GOT3 (cell line): ENCODE data around the gene SLCO3A1.

Source experiments
- DNase-seq: peaks from one replicate; lab custom pipeline; 2025; ENCODE audit warnings: mixed read lengths; lab: John Stamatoyannopoulos, UW

SLCO3A1 gene

DNA sequence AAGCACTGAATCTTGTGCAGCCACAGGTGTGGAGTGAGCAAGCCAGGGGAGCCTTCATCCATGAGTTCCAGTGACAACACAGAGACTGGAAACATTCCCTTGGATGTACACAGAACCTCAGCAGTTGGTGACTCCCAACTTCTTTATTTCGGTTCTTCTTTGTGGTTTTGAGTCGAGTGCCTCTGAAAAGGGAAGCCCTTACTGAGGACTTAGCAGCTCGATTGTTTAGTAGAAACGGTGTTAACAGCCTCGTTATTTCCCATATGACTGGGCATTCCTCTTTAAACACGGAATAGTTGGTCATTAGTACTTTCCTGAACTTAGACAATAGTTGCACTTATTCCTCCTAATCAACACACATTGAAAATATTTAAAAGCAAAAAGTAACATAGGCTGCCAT is 7.7 kb downstream of the SLCO3A1 start:
- no peak for DNase-seq

DNA sequence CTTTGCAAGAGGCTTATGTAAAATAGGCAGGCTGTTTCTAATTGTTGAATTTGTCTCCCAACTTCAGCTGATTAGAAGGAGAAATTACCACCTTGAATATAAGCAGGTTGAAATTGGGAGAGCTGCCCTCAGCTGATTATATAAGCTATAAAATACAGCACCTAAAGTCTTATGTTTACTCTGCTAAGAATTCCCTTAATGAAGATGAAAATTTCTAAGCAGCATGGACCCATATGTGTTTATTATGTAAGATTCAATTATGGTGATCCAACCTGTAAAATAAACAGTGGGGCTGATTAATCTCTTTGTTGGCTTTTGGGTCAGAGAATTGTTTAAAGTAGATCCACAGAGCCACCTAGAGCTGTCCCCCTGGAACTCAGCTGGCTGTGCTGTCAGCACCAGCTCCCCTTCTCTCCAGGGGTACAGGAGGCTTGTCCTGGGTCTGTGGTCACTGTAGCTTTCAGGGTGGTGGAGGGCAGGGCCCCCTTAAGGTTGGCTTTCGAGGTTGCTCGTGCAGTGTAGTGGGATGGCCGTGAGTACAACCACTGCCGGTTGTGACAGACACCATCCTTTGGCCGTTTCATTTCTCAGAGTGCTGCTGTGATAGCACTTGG is 9.5 kb downstream of the SLCO3A1 start:
- DNase-seq: no peak

DNA sequence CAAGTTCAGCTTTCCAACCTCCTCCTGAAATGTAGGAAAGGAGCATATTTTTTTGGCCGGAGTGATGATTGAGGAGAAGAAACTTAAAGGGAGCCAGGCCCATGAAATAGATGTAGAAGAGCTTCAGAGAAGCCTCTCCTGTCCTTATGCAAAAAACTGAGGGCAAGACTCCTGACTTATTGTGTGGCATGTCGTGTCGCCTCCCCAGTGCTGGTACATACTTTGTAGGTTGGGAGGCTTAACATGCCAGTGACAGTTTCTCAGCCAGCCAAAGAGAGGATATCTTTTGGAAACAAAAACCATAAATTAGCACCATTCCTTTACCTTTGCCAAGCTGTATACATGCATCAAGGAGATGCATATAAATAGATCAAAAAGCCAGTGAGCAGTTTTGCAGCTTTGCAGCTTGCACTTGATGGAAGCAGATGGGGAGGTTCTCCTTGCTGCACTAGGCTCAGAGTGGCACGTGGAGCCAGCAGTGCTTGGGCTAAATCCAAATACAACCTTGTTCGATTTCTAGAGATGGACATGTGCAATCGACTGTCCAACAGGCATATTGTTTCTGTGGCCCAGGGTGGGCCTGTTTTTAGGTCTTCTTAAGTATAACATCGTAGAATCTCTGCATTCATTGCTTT is 10.2 kb downstream of the SLCO3A1 start:
- no peak for DNase-seq

DNA sequence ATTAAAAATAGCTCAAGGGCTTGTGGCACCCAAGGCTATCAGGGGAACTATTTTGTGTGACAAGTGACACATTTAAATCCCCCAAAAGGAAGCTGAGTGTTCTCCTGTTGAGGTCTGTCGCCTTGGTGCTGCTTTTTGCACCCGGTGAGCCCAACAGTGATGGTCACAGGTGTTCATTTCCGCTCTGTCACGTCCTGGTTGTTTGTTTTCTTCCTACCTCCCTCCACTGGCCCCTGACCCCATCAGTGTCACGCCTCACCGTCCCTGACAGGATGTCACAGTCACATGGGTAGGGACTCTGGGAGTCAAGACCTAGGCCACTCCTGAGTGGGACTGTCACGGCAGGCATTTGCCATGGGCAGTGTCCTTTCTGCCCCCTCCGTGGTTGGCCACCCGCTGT is 11.2 kb downstream of the SLCO3A1 start:
- DNase-seq: no peak

DNA sequence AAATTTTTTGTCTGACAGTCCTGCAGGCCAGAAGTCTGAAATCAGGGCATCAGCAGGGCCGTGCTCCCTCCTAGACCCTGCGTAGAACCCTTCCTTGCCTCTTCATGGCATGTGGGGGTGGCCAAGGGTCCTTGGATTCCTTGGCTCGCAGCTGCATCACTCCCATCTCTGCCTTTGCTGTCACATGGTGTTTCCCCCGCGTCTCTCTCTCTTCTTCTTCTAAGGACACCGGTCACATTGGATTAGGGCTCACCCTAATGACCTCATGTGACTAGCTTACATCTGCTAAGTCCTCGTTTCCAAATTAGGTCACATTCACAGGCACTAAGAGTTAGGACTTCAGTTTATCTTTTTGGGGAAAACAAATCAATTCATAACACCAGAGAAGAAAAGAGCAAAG is 12.0 kb downstream of the SLCO3A1 start:
- no peak for DNase-seq

DNA sequence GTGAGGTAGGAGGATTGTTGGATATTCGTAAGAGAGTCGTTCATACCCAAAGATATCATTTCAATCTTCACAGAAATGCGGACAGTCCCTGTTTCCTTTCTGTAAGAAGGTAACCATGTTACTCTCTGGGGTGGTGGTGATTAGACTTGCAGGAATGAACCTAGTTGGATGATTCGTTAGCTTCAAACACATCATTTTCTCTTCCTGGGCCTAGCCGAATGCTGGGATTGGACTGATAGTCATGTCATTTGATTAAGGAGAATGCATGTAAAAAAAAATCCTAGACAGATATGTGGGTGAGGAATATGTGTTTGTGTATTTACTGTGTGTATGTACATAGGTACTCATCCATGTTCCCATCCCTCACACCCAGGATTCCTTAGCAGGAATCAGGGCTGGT is 12.4 kb downstream of the SLCO3A1 start:
- no peak for DNase-seq

DNA sequence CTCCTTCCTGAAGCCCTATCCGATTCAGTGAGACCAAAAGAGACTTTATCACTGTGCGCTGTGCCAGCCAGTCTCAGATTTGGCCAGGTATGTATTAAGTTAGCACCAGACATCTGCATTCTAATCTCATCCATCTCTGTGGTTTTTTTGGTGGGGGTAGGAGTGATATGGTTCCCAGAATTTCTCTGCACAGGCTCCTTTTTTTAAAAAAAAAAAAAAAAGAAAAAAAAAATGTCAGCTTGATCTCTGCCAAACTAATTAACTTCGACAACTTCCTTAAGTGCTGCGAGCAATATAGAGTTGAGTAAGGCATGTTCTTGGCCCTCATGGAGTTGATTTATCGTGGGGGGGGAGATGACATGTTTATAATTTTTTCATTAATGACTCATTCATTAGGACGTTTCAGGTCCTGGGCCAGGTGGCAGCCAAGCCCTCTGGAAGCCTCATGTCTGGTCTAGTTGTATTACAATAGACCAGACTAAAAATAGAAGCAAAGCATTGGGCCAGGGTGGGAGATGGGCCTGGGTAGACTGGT is 12.9 kb downstream of the SLCO3A1 start:
- no peak for DNase-seq

DNA sequence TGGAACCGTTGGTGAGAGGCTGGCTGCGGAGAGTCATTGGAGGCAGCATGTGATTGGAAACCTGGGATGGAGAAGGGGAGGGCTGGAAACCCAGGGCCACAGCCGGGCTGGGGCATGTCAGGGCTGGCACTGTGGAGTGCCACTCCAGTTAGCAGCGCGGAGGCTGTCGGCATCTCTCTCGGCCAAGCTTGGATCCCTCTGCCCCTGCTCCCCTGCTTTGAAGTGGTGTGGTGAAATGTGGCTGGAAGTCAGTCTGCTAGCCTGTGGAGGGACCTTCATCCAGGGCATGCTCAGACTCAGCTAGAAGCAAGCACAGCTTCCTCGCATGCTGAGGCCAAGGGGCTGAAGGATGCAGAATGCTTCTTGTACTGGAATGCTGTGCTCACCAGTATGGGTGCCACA is 13.5 kb downstream of the SLCO3A1 start:
- no peak for DNase-seq

DNA sequence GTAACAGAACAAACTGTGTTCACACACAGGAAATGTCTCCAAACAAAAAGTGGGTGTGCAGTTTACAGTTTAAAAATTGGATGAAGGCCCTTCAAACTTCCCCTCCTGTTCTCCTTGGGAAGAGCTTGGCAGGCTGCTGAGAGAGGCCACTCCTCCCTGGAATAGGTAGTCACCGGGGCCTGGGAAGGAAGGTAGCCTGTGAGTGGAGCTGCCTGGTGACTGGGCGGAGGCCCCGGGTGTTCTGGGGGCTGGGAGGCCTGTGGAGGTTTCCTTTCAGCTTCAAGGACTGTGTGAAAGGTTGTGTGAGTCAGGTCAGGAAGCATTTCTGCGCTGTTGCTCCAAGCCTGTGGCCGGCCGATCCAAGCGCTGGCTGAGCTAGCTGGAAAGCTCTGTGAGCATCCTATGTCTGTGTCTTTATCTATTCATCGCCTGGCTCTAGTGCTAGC is 14.1 kb downstream of the SLCO3A1 start:
- DNase-seq: peak; percentile 65

DNA sequence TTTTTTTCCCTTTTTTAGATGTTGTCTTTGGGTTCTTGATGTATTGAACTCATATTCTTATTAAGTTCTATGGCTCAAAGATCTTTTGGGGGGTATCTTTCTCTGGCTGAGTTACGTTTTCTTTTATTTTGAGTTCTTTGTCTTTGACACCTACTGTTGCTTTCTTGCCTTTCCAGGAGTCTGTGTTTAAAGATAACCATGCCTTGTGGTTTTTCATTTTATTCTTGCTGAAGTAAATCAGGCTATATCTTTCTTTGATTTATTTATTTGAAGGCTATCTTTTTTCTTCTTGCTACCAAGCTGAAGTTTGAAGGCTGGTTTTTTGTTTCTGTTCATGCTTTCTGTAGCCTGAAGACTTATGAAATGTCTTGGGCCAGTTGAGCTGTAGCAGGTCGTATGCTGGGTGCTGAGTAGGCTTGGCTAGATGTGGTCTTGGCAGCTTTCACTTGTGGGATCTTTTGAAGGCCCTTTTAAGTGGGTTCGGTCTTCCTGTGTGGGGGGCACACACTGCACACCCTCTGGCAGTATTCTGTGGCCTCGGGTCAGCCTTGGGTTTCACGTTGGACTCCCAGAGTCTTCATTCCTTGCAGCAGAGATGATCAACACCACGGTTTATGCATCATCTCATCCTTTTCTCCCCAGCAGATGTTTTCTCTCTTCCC is 17.5 kb downstream of the SLCO3A1 start:
- no peak for DNase-seq

DNA sequence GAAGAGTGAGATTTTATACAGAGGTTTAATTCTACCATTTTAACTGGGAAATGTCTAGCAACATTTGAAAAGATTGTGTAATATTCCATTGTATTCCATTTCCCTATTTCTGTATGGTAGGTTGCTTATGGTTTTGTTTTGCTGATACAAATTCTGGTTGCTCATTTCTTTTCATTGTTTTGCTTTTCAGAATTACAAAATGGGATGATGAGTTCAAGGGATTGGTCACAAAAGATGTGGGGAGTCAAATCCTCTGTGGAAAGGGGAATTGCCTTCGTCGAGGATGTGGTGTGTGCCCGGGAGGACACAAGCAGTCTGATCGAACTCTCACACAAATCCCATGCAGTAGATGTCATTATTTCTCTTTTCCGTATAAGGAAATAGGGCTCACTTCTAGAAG is 18.3 kb downstream of the SLCO3A1 start:
- DNase-seq: no peak

DNA sequence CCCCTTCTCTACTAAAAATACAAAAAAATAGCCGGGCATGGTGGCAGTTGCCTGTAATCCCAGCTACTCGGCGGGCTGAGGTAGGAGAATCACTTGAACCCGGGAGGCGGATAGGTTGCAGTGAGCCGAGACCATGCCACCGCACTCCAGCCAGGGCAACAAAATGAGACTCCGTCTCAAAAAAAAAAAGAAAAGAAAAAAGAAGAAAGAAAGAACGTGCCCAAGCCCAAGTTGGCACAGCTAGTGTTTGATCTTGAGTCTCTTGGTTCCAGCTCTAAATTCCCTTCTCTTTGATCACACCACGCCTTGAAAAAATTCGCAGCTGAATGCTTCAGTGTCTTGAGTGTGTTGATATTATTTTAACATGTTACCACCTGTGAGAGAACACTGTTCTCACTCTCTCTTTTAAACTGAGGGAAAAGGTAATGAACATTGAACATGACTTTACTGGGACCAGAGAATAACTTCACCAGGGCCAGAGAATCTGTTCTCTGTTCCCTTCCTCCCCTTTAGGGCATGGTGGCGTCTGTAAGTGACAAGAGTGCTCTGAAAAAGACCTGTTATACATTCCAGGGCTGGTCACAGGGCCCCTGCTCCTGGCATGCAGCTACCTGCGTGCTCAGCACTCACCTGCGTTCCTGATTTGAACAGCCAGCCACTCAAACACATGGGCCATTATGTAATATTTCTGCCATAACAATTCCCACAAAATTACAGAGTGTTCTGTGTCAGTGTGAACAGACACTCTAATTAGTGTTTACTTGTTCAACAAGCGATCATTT is 19.0 kb downstream of the SLCO3A1 start:
- DNase-seq: no peak

DNA sequence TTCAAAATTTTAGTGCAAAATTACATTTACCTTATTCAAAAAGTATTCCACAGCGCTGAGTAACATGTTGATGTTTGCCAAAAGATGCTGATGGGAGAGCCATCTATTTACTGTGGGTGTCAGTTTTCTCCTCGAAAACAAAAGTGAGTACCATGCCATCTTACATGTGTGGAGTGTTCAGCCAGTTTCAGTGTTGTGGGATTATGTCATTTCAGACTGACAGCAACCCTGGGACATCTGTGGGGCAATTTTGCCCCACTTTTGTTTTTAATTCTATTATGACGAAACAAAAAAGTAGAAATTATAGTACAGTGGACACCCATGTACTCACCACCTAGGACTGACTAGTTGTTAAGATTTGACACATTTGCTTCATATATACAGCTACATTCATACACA is 19.6 kb downstream of the SLCO3A1 start:
- no peak for DNase-seq

DNA sequence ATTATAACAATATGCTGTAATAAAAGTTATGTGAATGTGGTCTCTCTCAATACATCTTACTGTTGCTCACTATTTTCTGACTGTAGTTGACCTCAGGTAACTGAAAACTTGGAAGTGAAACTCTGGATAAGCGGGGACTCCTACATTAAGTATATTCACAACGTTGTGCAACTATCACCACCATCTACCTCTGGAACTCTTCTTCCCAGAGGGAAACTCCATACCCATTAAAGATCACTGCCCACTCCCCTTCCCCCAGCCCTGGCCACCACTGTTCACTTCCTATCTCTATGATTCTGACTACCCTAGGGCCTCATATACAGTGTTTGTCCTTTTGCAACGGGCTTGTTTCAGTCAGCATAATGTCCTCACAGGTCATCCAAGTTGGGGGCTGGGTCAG is 20.7 kb downstream of the SLCO3A1 start:
- DNase-seq: no peak

DNA sequence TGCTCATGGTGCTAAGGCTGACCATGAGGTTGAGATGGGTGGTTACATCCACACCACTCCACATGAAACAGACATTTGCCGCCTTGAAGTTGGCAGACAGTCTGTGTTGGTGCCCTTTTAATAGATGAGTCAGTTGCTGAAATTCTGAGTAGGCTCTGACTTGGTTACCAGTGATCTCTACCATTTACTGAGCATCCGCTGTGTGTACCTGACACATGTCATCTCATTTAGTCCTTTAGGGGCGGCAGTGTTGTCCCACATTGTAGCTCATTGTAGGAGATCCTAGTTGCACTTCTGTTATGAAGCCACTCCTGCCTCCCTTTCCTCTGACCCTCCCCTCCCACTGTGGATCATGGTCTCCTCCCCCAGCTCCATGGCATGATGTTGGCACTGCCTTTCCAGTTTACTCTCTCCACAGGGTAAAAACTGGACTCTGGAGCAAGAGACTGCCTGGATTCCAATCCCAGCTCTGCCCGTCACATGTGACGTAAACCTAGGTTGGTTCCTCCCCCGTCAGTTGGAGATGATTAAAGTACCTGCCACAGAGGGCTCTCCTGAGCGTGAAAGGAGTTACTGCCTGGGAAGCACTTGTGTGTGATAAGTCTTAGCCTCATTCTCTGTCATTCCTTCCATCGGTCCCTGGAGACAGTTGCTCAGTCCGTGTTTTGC is 21.6 kb downstream of the SLCO3A1 start:
- no peak for DNase-seq

DNA sequence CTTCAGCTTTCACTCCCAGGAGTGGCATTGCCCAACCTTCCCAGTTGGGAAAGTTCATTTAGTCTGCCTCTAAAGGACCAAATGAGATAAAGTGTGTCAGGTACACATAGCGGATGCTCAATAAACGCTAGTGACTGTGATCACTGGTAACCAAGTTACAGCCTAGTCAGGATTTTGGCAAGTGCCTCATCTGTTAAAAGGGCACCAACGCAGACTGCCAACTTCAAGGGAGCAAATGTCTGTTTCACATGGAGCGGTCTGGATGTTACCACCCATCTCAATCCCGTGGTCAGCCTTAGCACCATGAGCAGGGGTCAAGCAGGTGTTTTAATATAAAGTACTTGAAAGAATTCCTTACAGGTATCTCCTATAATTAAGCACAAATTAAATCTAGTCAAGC is 22.7 kb downstream of the SLCO3A1 start:
- no peak for DNase-seq

DNA sequence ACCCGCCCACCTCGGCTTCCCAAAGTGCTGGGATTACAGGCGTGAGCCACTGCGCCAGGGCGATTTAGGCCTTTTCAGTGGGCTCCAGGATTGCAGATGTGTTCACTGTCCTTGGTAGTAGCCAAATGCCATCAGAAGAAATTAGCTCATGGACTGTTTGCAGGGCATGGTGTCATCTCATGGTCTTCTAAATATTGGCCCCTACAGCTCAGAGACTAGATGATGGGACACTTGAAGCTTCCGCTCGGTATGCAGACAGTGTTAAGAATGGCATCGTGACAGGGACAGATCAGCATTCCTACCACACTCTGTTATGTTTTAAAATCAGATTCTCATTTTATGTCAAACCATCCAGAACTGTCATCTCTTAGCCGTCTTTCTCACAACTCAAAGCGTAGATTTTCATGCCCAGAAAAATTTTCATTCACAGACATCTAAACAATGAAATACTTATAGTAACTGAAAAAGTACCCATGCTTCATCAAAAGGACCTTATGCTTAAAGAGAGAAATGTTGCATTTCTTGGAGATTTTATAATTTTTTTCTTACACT is 24.9 kb downstream of the SLCO3A1 start:
- no peak for DNase-seq

DNA sequence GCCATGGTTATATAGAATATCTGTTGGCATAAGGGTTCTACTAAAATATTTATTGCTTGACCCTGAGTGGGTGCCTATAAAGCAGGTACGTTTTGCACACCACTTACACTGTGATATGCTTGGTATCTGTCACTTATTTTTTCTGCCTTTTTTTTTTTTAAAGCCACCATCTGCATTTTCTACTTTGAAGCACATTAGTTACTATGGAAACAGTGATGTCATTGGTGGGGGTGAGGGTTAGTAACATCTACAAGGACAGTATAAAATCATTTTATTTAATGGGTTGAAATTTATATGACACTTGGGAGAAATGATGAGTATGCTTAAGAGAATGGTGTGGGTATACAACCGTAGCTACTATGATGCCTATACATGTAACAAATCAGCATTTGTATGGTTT is 25.6 kb downstream of the SLCO3A1 start:
- no peak for DNase-seq

DNA sequence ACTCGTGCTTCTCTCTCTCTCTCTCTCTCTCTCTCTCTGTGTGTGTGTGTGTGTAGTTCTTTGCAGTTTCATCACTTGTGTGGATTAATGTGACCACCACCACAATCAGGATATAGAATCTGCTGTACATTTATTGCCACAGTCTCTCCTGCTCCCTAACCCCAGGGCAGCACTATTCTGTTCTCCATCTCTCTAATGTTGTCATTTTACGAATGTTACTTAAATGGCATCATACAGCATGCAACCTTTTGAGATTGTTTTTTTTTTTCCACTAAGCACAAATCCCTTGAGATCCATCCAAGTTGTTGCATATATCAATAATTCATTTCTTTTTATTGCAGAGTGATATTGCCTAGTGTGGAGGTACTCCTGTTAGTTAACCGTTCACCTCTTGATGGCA is 26.9 kb downstream of the SLCO3A1 start:
- DNase-seq: no peak

DNA sequence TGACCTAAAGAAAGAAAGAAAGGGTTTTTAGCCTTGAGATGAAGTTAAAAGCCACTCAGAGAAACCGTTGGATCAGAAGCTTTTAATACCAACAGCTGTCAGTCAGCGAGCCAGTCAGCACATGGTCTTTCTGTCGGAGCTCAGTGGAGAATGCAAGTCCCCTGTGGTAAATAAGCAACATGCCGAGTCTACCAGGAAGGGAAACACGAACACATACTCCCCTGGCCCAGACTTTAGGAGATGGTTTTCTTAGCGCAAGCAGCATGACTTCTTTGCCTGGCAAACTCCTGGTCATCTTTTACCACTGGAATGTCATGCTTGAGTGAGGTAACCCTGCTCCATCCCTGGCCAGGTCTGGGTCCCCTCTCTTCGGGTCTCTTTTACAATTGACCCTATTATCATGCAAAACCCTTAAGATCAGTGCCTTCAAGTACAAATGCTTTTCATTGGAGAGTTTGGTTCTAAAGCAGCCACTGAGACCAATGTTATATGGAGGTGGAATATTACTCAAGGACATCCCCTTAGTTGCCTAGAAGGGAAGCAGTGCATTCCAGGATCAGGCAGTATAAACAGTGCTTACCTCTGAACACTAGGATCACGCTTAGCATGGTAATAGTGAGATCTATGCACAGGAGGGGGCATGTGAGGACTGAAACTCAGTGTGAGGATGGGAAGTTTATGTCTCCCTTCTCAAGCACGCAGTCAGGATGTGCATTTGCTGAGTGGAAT is 28.2 kb downstream of the SLCO3A1 start:
- DNase-seq: no peak
